GM12878 (cell line): Measurements from ENCODE around the gene PPP1R13B.

ENCODE experiments used
- BHLHE40 ChIP-seq, 2 experiments: fragments of 450-650 bp in 1 of 2; IDR thresholded peaks; 2 replicates each; pipeline ENCODE4 v1.6.1; 2011 to 2017; ENCODE audit warnings: low read depth in 2 of 2, borderline replicate concordance in 1 of 2, improper control_type of control experiment in 1 of 2, low read length in 1 of 2, mild to moderate bottlenecking in 1 of 2
- ESRRA ChIP-seq: IDR thresholded peaks from 2 replicates; pipeline ENCODE4 v1.6.1; 2012; ENCODE audit warnings: mild to moderate bottlenecking, low read length, improper control_type of control experiment
- NFIC ChIP-seq: IDR thresholded peaks from 2 replicates; pipeline ENCODE4 v1.6.1; 2012; ENCODE audit warnings: low read depth, mild to moderate bottlenecking, inconsistent platforms, low read length, moderate library complexity
- POLR2A ChIP-seq: IDR thresholded peaks from 2 replicates; pipeline ENCODE4 v1.6.1; 2011; ENCODE audit warnings: low read depth, mild to moderate bottlenecking, low read length
- POLR2AphosphoS5 ChIP-seq: IDR thresholded peaks from 2 replicates; pipeline ENCODE4 v1.6.1; 2011; ENCODE audit warnings: mild to moderate bottlenecking, low read length, inconsistent platforms
- TAF1 ChIP-seq: IDR thresholded peaks from 2 replicates; pipeline ENCODE4 v1.6.1; 2011; ENCODE audit warnings: mild to moderate bottlenecking, low read depth, low read length, borderline replicate concordance
- ZNF274 ChIP-seq: IDR thresholded peaks from one replicate; pipeline ENCODE4 v1.8.0; 2011; ENCODE audit not compliant: insufficient read length, insufficient read depth

DNA sequence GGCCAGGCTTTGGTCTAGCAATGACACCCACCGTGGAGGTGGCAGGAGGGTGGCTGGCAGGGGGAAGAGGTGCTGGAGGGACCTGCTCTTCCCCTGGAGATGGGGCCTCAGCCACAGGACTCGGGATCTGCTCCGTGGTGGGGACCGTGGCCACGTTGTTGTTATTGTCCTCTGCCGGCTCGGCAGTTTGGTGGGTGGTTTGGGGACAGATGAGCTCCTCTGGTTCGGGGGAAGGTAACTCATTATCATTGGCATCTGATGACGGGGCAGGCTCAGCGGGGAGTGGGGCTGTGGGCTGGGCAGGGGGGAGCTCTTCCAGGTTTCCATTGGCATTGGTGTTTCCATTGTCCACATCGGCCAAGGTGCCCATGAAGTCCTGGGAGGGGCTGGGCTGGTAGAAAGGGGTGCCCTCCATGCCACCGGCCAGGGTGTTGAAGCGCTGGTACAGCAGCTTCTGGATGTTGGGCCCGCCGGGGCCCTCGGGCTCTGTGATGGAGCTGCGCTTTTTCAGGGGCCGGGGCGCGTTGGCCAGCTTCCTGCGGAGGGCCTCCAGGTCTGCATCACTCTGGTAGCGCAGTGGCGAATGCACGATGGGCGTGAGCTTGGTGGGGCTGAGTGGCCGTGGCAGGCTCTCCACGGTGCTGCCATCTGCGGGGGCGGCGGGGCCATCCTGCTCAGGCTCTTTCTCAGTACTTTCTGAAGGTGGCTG, 107.4 kb downstream of the PPP1R13B start:
- TF ChIP-seq ESRRA = no peak
- no peak for TF ChIP-seq POLR2AphosphoS5
- no peak for TF ChIP-seq ZNF274
- TF ChIP-seq POLR2A = no peak
- TF ChIP-seq NFIC = no peak
- no peak for TF ChIP-seq BHLHE40 (IDR thresholded peaks at IDR 0.05; ENCODE audit: borderline replicate concordance in 1 of 2, low read depth in 2 of 2, low read length in 1 of 2)
- TF ChIP-seq TAF1 = no peak
